ENCODE measurements around the gene COMMD9. TPM values are rescaled to one million over a fixed set of nuclear protein-coding genes. Genes with fewer than 3 reads are reported as not detected.

The COMMD9 gene
- total and polyA plus RNA-seq, 2 donors (not counting 1 experiment from before 2014, with no cell fraction given), result 41.3 to 47.4 TPM

GRCh38 chr11:36247493-36247892 lies 41.7 kb downstream of the COMMD9 start:
- WGBS (ENCODE audit: insufficient coverage), result 89% methylated on average over 1 of the region's 3 CpGs
- intact Hi-C loops (cut with micrococcal nuclease), result no loop called here
- H4K20me1 ChIP-seq (ENCODE audit: control insufficient read depth, insufficient read depth, low read length, poor library complexity, severe bottlenecking), result no peaks in the 10 kb centered on the region
- H2AFZ ChIP-seq (ENCODE audit: insufficient read depth, low read depth, low read length, poor library complexity, severe bottlenecking), result no peak overlapping the region
- H3K4me2 ChIP-seq (replicated peaks; ENCODE audit: low read depth, low read length, poor library complexity, severe bottlenecking), result no peak overlapping the region
- DNase-seq, result no peak
- TF ChIP-seq EZH2 (IDR thresholded peaks at IDR 0.05; ENCODE audit: borderline replicate concordance, insufficient read depth, low read depth, low read length, poor library complexity, severe bottlenecking) (no peak), CTCF (IDR thresholded peaks at IDR 0.05) (no peak)
- Mint-ChIP-seq H3K9me3 (ENCODE audit: insufficient read depth) (no peaks in the 10 kb centered on the region), H3K27ac (no peak overlapping the region), H3K4me1 (no peaks in the 10 kb centered on the region), H3K27me3 (peaks cover 63% of the 10 kb centered on the region), H3K4me3 (no peak overlapping the region)
- no peaks in the 10 kb centered on the region for H3K36me3 ChIP-seq (replicated peaks in 1 of 2; ENCODE audit: control extremely low read depth in 1 of 2, control insufficient read depth in 1 of 2, extremely low read depth in 1 of 2, insufficient read depth in 2 of 2, low read length in 1 of 2)
- H3K4me1 ChIP-seq (ENCODE audit: control insufficient read depth in 2 of 2, insufficient read depth in 2 of 2, low read length in 2 of 2), result no peaks in the 10 kb centered on the region
- H3K27ac ChIP-seq (ENCODE audit: low read length in 2 of 2), result no peak overlapping the region
- ChIA-PET CTCF (no interaction called here), POLR2A (no interaction called here)
- H3K9ac ChIP-seq (ENCODE audit: low read length), result no peak overlapping the region
- H3K9me3 ChIP-seq (ENCODE audit: control extremely low read depth in 1 of 3, control insufficient read depth in 2 of 3, insufficient read depth in 1 of 3, low read length in 2 of 3), result peaks cover 0 to 3% (median 0%) of the 10 kb centered on the region in 3 donors
- no peak for ATAC-seq (ENCODE audit: low read depth)
- H3K79me2 ChIP-seq (ENCODE audit: control insufficient read depth, insufficient read depth, low read length), result no peaks in the 10 kb centered on the region
- H3K4me3 ChIP-seq (ENCODE audit: control extremely low read depth in 1 of 5, extremely low read depth in 1 of 5, insufficient read depth in 1 of 5, low read depth in 2 of 5, low read length in 4 of 5), result no peak overlapping the region
- peaks cover 0 to 13% (median 8%) of the 10 kb centered on the region in 4 experiments for H3K27me3 ChIP-seq (replicated peaks in 1 of 4; ENCODE audit: control extremely low read depth in 1 of 4, control insufficient read depth in 3 of 4, insufficient read depth in 4 of 4, low read length in 3 of 4)

- Histone ChIP-seq H3K4me1 (ENCODE audit: control insufficient read depth in 2 of 2, insufficient read depth in 2 of 2, low read length in 2 of 2) (no peaks in the 10 kb centered on the region), H3K4me2 (replicated peaks; ENCODE audit: low read depth, low read length, poor library complexity, severe bottlenecking) (no peak overlapping the region), H3K27me3 (replicated peaks in 1 of 4; ENCODE audit: control extremely low read depth in 1 of 4, control insufficient read depth in 3 of 4, insufficient read depth in 4 of 4, low read length in 3 of 4) (peaks cover 0 to 7% (median 2%) of the 10 kb centered on the region in 4 experiments), H4K20me1 (ENCODE audit: control insufficient read depth, insufficient read depth, low read length, poor library complexity, severe bottlenecking) (no peaks in the 10 kb centered on the region), H3K27ac (ENCODE audit: low read length in 2 of 2) (no peak overlapping the region), H3K36me3 (replicated peaks in 1 of 2; ENCODE audit: control extremely low read depth in 1 of 2, control insufficient read depth in 1 of 2, extremely low read depth in 1 of 2, insufficient read depth in 2 of 2, low read length in 1 of 2) (no peaks in the 10 kb centered on the region), H3K79me2 (ENCODE audit: control insufficient read depth, insufficient read depth, low read length) (no peaks in the 10 kb centered on the region), H3K9me3 (ENCODE audit: control extremely low read depth in 1 of 3, control insufficient read depth in 2 of 3, insufficient read depth in 1 of 3, low read length in 2 of 3) (no peaks in the 10 kb centered on the region), H3K4me3 (ENCODE audit: control extremely low read depth in 1 of 5, extremely low read depth in 1 of 5, insufficient read depth in 1 of 5, low read depth in 2 of 5, low read length in 4 of 5) (no peak overlapping the region), H3K9ac (ENCODE audit: low read length) (no peak overlapping the region), H2AFZ (ENCODE audit: insufficient read depth, low read depth, low read length, poor library complexity, severe bottlenecking) (no peak overlapping the region)
- no peaks in the 10 kb centered on the region for H3K9me3 Mint-ChIP-seq (ENCODE audit: insufficient read depth)
- no peak overlapping the region for H3K4me3 Mint-ChIP-seq
- ATAC-seq (ENCODE audit: low read depth), result no peak
- CTCF ChIA-PET, result no interaction called here
- H3K4me1 Mint-ChIP-seq, result no peaks in the 10 kb centered on the region
- POLR2A ChIA-PET, result no interaction called here
- DNase-seq, result no peak
- peaks cover 52% of the 10 kb centered on the region for H3K27me3 Mint-ChIP-seq
- WGBS (ENCODE audit: insufficient coverage), result 57% methylated on average over 1 of the region's 1 CpG
- no peak for TF ChIP-seq EZH2 (IDR thresholded peaks at IDR 0.05; ENCODE audit: borderline replicate concordance, insufficient read depth, low read depth, low read length, poor library complexity, severe bottlenecking)
- no peak for TF ChIP-seq CTCF (IDR thresholded peaks at IDR 0.05)
- intact Hi-C loops (cut with micrococcal nuclease), result no loop called here
- H3K27ac Mint-ChIP-seq, result no peak overlapping the region
Observed at GRCh38 chr11:36243641-36244040, 45.6 kb downstream of the COMMD9 start.
